WTC11 (cell line): ENCODE measurements around the gene CELF2. TPM values are rescaled to one million over a fixed set of nuclear protein-coding genes. Genes with fewer than 3 reads are reported as not detected.

Source experiments
- ATAC-seq: fragments of 200-7000 bp; cut with Tn5 transposase; 2 replicates; pipeline ENCODE4 v1.10.0; 2021; ENCODE audit warnings: mild to moderate bottlenecking, moderate library complexity
- CTCF ChIA-PET: fragments of 300-600 bp; sonication (Branson Sonifier 250); formaldehyde crosslinking; loops from one replicate; lab custom pipeline; 2021; ENCODE audit warnings: antibody characterized with exemption; lab: Charles Lee
- POLR2A ChIA-PET: fragments of 350-600 bp; sonication (Branson Sonifier 250); formaldehyde crosslinking; loops from one replicate; lab custom pipeline; 2021; ENCODE audit warnings: antibody characterized with exemption; lab: Charles Lee
- DNase-seq: peaks from one replicate; pipeline ENCODE4 v3.0.0; 2021; ENCODE audit warnings: low spot score
- H3K27ac Mint-ChIP-seq: 2 replicates; pipeline ENCODE4 v1.8.0; 2021; ENCODE audit warnings: mixed read lengths
- H3K27me3 Mint-ChIP-seq: 2 replicates; pipeline ENCODE4 v1.8.0; 2021; ENCODE audit warnings: low read depth, mild to moderate bottlenecking, moderate library complexity, mixed read lengths
- H3K36me3 Mint-ChIP-seq: 2 replicates; pipeline ENCODE4 v1.8.0; 2021; ENCODE audit warnings: mixed read lengths
- H3K4me1 Mint-ChIP-seq: 2 replicates; pipeline ENCODE4 v1.8.0; 2022; ENCODE audit warnings: mixed read lengths
- H3K4me3 Mint-ChIP-seq: 2 replicates; pipeline ENCODE4 v1.8.0; 2021; ENCODE audit warnings: mild to moderate bottlenecking, moderate library complexity, mixed read lengths
- H3K9me3 Mint-ChIP-seq: 2 replicates; pipeline ENCODE4 v1.8.0; 2021; ENCODE audit warnings: mixed read lengths
- CREB1 ChIP-seq: sonication (generic); formaldehyde crosslinking; IDR thresholded peaks from 2 replicates; pipeline ENCODE4 v1.8.0; 2023; ENCODE audit warnings: mild to moderate bottlenecking, missing genetic modification reagents
- FOXJ3 ChIP-seq: sonication (generic); formaldehyde crosslinking; IDR thresholded peaks from 2 replicates; pipeline ENCODE4 v1.9.0; 2021; ENCODE audit warnings: missing genetic modification reagents, mild to moderate bottlenecking, borderline replicate concordance
- GABPB1 ChIP-seq: sonication (generic); formaldehyde crosslinking; IDR thresholded peaks from 2 replicates; pipeline ENCODE4 v1.8.1; 2023; ENCODE audit warnings: mild to moderate bottlenecking, missing genetic modification reagents
- NFE2L1 ChIP-seq: sonication (generic); formaldehyde crosslinking; IDR thresholded peaks from 2 replicates; pipeline ENCODE4 v1.8.1; 2023; ENCODE audit warnings: missing genetic modification reagents
- NR3C1 ChIP-seq: sonication (generic); formaldehyde crosslinking; conservative IDR thresholded peaks from 2 replicates; pipeline ENCODE4 v1.8.1; 2023; ENCODE audit warnings: low read depth, mild to moderate bottlenecking, missing genetic modification reagents
- ZNF138 ChIP-seq: sonication (generic); formaldehyde crosslinking; conservative IDR thresholded peaks from 2 replicates; pipeline ENCODE4 v1.8.1; 2022; ENCODE audit warnings: mild to moderate bottlenecking, moderate library complexity, missing genetic modification reagents
- total RNA-seq: library from RNA; stranded (reverse); gene quantifications from 3 replicates; pipeline ENCODE4 v1.2.3, GENCODE V29; 2021
- TF ChIP-seq, protein P1 (sequence below): fragments of 250-450 bp; sonication (Bioruptor Pico); IDR thresholded peaks from 2 replicates; pipeline ENCODE4 v1.9.0; 2021; ENCODE audit warnings: mild to moderate bottlenecking
- TF ChIP-seq, protein P2 (sequence below): sonication (generic); formaldehyde crosslinking; IDR thresholded peaks from 2 replicates; pipeline ENCODE4 v1.8.0; 2022; ENCODE audit warnings: missing genetic modification reagents
- TF ChIP-seq, protein P3 (sequence below): fragments of 250-450 bp; sonication (Bioruptor Pico); IDR thresholded peaks from 2 replicates; pipeline ENCODE4 v1.9.0; 2021; ENCODE audit warnings: mild to moderate bottlenecking, borderline replicate concordance
- TF ChIP-seq, protein P4 (sequence below): sonication (generic); formaldehyde crosslinking; IDR thresholded peaks from 2 replicates; pipeline ENCODE4 v1.8.0; 2022; ENCODE audit warnings: mild to moderate bottlenecking, missing genetic modification reagents
- TF ChIP-seq, protein P5 (sequence below): sonication (generic); formaldehyde crosslinking; IDR thresholded peaks from 2 replicates; pipeline ENCODE4 v1.8.1; 2023; ENCODE audit warnings: mild to moderate bottlenecking, missing genetic modification reagents, moderate library complexity

Gene CELF2
- total RNA-seq, 1 experiment from 2014 or later: 24.6 TPM

DNA sequence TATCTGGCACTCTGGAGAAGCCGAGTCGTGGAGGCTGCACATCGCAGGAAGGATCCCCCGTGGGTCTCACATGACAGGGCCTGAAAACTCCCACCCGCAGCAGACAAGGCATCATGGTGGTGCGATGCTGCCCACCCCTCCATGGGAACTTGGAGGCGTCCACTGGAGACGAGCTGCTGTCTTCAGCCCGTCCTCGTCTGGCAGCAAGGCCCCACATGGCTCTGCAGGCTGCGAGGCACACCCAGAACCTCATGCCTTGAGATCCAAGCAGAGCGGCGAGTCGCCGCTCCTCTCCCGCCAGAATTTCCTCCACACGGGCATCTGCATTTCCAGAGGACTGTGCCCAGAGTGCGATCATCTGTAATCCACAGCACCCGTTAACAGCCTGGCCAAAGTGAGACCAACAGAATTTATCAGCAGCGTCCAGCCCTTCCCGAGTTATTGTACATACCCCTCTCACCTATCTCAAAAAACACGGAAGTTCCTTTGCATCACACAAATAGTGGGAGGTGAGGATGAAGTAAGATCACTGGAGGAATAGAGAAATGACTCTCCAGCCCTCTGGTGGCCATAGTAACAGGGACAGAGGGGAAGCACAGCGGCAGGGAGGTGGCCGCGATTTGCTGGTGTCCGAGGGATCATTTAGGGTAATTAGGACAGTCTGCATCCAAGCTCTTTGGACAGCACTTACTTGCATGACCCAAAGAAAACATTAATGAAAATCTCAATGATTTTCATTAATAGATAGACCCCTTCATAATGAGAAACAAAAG, 301.3 kb downstream of the CELF2 start:
- peaks cover 12% of the 10 kb centered on the region for H3K36me3 Mint-ChIP-seq
- H3K9me3 Mint-ChIP-seq: no peaks in the 10 kb centered on the region
- 0 out of 2 replicates have a peak overlapping the region, but pooled peaks have one; percentile 34 for H3K27ac Mint-ChIP-seq
- DNase-seq (no peak), ATAC-seq (peak; percentile 58; the same call in 1 of the 2 replicates)
- CTCF ChIA-PET: interaction anchor here (1.6 kb wide), 1 partner anchor 10 kb away, joined by 4 read pairs; no protein-coding TSS in a partner anchor
- TF ChIP-seq, protein P1, sequence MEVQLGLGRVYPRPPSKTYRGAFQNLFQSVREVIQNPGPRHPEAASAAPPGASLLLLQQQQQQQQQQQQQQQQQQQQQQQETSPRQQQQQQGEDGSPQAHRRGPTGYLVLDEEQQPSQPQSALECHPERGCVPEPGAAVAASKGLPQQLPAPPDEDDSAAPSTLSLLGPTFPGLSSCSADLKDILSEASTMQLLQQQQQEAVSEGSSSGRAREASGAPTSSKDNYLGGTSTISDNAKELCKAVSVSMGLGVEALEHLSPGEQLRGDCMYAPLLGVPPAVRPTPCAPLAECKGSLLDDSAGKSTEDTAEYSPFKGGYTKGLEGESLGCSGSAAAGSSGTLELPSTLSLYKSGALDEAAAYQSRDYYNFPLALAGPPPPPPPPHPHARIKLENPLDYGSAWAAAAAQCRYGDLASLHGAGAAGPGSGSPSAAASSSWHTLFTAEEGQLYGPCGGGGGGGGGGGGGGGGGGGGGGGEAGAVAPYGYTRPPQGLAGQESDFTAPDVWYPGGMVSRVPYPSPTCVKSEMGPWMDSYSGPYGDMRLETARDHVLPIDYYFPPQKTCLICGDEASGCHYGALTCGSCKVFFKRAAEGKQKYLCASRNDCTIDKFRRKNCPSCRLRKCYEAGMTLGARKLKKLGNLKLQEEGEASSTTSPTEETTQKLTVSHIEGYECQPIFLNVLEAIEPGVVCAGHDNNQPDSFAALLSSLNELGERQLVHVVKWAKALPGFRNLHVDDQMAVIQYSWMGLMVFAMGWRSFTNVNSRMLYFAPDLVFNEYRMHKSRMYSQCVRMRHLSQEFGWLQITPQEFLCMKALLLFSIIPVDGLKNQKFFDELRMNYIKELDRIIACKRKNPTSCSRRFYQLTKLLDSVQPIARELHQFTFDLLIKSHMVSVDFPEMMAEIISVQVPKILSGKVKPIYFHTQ (CRISPR knock-in tag): no peak
- TF ChIP-seq CREB1 (CRISPR knock-in tag): no peak
- TF ChIP-seq ZNF138 (CRISPR knock-in tag): no peak
- no peaks in the 10 kb centered on the region for H3K27me3 Mint-ChIP-seq
- no peak overlapping the region for H3K4me3 Mint-ChIP-seq
- POLR2A ChIA-PET: no interaction called here
- H3K4me1 Mint-ChIP-seq: no peaks in the 10 kb centered on the region

DNA sequence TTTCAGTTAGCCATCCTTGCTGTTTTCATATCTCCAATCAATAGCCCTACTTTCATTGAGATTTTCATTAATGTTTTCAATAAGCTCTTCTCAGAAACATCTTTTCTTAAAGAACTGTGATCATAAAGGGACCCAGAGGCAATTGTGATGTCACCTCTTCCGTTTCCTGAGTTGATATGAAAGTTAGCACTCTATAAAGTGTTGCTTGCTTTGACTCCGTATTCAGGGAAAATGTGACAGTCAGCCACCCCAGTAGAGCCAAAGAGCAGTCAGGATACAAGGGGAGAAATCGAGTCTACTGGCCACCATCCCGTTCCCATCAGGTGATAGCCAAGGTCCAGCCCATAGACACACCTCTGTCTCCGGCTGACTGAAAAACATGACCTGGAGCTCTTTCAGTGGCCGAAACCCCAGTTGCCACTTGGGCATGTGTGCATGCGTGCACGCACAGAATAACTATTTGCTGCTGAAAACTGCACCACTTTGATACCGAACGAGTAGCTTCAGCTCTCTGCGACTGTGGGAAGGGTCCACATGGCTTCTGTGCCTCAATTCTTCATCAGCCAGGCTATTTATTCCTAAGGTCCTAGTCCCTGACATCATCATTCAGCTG, 302.4 kb downstream of the CELF2 start:
- CTCF ChIA-PET: interaction anchor here (0.6 to 1.6 kb wide), 2 partner anchors 8 to 449 kb away, joined by 3 to 4 read pairs; no protein-coding TSS in a partner anchor
- Mint-ChIP-seq H3K27ac (no peak overlapping the region), H3K4me3 (no peak overlapping the region), H3K4me1 (0 out of 2 replicates have a peak, but pooled peaks cover 2% of the 10 kb centered on the region), H3K27me3 (no peaks in the 10 kb centered on the region), H3K36me3 (peaks cover 7% of the 10 kb centered on the region), H3K9me3 (no peaks in the 10 kb centered on the region)
- DNase-seq: no peak
- ATAC-seq: no peak
- no peak for TF ChIP-seq NR3C1
- TF ChIP-seq, protein P2, sequence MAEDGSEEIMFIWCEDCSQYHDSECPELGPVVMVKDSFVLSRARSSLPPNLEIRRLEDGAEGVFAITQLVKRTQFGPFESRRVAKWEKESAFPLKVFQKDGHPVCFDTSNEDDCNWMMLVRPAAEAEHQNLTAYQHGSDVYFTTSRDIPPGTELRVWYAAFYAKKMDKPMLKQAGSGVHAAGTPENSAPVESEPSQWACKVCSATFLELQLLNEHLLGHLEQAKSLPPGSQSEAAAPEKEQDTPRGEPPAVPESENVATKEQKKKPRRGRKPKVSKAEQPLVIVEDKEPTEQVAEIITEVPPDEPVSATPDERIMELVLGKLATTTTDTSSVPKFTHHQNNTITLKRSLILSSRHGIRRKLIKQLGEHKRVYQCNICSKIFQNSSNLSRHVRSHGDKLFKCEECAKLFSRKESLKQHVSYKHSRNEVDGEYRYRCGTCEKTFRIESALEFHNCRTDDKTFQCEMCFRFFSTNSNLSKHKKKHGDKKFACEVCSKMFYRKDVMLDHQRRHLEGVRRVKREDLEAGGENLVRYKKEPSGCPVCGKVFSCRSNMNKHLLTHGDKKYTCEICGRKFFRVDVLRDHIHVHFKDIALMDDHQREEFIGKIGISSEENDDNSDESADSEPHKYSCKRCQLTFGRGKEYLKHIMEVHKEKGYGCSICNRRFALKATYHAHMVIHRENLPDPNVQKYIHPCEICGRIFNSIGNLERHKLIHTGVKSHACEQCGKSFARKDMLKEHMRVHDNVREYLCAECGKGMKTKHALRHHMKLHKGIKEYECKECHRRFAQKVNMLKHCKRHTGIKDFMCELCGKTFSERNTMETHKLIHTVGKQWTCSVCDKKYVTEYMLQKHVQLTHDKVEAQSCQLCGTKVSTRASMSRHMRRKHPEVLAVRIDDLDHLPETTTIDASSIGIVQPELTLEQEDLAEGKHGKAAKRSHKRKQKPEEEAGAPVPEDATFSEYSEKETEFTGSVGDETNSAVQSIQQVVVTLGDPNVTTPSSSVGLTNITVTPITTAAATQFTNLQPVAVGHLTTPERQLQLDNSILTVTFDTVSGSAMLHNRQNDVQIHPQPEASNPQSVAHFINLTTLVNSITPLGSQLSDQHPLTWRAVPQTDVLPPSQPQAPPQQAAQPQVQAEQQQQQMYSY: peak; percentile 84
- POLR2A ChIA-PET: interaction anchor here (0.6 kb wide), 1 partner anchor 840 kb away, joined by 3 read pairs; no protein-coding TSS in a partner anchor

DNA sequence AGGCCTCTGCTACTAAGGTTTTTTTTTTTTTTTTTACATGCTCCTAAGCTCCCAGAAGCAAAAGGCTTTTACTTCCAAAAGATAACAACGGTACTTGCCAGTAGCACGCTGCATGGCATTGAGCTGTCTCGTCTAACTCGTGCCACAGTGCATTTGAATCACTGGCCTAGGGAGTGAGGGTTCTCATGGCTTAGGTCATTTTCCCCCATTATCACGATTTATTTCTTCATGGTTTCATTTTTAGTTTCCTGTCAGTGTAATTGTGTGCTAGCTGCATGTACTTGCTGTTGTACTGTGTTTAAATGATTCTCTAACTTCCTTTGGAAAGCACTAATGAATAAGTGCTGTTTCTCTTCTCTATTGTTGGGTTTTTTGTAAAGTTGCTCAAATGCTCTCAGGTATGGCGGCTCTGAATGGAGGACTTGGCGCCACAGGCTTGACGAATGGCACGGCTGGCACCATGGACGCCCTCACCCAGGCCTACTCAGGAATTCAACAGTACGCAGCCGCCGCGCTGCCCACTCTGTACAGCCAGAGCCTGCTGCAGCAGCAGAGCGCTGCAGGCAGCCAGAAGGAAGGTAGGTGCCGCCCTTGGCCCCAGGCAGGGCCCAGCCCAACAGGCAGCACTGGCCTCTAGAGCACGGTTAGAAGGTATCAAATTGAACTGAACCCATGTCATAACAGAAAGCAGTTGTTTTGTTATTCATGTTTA, 303.3 kb downstream of the CELF2 start:
- ATAC-seq: no peak
- no peaks in the 10 kb centered on the region for H3K27me3 Mint-ChIP-seq
- H3K36me3 Mint-ChIP-seq: peaks cover 7% of the 10 kb centered on the region
- no peak overlapping the region for H3K4me3 Mint-ChIP-seq
- H3K27ac Mint-ChIP-seq: no peak overlapping the region
- DNase-seq: no peak
- H3K4me1 Mint-ChIP-seq: 0 out of 2 replicates have a peak, but pooled peaks cover 2% of the 10 kb centered on the region
- ChIA-PET CTCF (no interaction called here), POLR2A (interaction anchor here (0.6 kb wide), 1 partner anchor 841 kb away, joined by 3 read pairs; no protein-coding TSS in a partner anchor)
- TF ChIP-seq GABPB1 (CRISPR knock-in tag) (no peak), CREB1 (CRISPR knock-in tag) (no peak)
- H3K9me3 Mint-ChIP-seq: no peaks in the 10 kb centered on the region

DNA sequence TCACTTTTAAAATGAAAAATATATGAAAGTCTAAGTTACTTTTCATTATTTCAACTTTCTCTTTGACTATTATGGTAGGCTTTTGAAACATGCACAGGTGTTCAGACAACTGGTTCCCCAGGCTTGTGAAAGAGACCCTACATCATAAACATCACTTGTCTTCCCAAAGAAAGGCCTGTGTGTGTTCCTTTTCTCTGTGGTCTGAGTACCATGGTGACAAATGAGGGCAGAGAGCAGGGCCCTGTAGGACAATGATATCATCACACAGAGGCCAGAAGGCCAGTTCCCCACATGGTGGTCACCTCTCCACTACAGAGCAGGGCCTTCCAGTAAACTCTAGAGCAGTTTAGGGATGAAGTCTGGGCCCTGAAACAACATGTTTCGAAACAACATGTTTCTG, 305.0 kb downstream of the CELF2 start:
- no peak for DNase-seq
- POLR2A ChIA-PET: no interaction called here
- Mint-ChIP-seq H3K4me3 (no peak overlapping the region), H3K4me1 (peaks cover 5% of the 10 kb centered on the region; the same call in 1 of the 2 replicates), H3K9me3 (no peaks in the 10 kb centered on the region), H3K27me3 (no peaks in the 10 kb centered on the region), H3K36me3 (peaks cover 7% of the 10 kb centered on the region), H3K27ac (no peak overlapping the region)
- no peak for ATAC-seq
- CTCF ChIA-PET: no interaction called here
- TF ChIP-seq, protein P3, sequence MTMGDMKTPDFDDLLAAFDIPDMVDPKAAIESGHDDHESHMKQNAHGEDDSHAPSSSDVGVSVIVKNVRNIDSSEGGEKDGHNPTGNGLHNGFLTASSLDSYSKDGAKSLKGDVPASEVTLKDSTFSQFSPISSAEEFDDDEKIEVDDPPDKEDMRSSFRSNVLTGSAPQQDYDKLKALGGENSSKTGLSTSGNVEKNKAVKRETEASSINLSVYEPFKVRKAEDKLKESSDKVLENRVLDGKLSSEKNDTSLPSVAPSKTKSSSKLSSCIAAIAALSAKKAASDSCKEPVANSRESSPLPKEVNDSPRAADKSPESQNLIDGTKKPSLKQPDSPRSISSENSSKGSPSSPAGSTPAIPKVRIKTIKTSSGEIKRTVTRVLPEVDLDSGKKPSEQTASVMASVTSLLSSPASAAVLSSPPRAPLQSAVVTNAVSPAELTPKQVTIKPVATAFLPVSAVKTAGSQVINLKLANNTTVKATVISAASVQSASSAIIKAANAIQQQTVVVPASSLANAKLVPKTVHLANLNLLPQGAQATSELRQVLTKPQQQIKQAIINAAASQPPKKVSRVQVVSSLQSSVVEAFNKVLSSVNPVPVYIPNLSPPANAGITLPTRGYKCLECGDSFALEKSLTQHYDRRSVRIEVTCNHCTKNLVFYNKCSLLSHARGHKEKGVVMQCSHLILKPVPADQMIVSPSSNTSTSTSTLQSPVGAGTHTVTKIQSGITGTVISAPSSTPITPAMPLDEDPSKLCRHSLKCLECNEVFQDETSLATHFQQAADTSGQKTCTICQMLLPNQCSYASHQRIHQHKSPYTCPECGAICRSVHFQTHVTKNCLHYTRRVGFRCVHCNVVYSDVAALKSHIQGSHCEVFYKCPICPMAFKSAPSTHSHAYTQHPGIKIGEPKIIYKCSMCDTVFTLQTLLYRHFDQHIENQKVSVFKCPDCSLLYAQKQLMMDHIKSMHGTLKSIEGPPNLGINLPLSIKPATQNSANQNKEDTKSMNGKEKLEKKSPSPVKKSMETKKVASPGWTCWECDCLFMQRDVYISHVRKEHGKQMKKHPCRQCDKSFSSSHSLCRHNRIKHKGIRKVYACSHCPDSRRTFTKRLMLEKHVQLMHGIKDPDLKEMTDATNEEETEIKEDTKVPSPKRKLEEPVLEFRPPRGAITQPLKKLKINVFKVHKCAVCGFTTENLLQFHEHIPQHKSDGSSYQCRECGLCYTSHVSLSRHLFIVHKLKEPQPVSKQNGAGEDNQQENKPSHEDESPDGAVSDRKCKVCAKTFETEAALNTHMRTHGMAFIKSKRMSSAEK (CRISPR knock-in tag): no peak
- TF ChIP-seq NFE2L1 (CRISPR knock-in tag) (no peak), FOXJ3 (CRISPR knock-in tag) (no peak)
- TF ChIP-seq, protein P4, sequence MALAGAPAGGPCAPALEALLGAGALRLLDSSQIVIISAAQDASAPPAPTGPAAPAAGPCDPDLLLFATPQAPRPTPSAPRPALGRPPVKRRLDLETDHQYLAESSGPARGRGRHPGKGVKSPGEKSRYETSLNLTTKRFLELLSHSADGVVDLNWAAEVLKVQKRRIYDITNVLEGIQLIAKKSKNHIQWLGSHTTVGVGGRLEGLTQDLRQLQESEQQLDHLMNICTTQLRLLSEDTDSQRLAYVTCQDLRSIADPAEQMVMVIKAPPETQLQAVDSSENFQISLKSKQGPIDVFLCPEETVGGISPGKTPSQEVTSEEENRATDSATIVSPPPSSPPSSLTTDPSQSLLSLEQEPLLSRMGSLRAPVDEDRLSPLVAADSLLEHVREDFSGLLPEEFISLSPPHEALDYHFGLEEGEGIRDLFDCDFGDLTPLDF (CRISPR knock-in tag): no peak
- TF ChIP-seq, protein P5, sequence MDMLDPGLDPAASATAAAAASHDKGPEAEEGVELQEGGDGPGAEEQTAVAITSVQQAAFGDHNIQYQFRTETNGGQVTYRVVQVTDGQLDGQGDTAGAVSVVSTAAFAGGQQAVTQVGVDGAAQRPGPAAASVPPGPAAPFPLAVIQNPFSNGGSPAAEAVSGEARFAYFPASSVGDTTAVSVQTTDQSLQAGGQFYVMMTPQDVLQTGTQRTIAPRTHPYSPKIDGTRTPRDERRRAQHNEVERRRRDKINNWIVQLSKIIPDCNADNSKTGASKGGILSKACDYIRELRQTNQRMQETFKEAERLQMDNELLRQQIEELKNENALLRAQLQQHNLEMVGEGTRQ (CRISPR knock-in tag): no peak
